GM19099 (cell line): ENCODE measurements around the gene MEF2A.

Experiments
- POLR2A ChIP-seq: IDR thresholded peaks from 3 replicates; pipeline ENCODE4 v1.6.1; 2011; ENCODE audit warnings: low read depth; ENCODE audit not compliant: insufficient read length; ENCODE audit errors: extremely low read depth

Gene MEF2A

DNA sequence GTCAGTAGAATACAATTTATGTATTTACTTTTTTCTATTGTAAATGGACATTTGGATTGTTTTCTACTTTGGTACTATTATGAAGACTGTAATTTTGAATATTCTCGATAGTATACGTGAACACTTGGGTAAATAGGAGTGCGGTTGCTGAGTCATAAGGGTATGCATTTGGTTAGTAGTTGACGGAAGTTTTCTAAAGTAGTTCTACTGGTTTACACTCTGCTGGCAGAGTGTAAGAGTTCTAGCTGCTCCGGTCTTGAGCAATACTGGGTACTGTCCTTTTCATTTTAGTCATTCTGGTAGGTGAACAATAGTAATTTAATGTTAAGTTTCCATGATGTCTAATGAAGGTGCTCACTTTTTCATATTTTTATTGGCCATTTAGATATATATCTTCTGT lies 70.0 kb downstream of the MEF2A start:
- no peak for TF ChIP-seq POLR2A

DNA sequence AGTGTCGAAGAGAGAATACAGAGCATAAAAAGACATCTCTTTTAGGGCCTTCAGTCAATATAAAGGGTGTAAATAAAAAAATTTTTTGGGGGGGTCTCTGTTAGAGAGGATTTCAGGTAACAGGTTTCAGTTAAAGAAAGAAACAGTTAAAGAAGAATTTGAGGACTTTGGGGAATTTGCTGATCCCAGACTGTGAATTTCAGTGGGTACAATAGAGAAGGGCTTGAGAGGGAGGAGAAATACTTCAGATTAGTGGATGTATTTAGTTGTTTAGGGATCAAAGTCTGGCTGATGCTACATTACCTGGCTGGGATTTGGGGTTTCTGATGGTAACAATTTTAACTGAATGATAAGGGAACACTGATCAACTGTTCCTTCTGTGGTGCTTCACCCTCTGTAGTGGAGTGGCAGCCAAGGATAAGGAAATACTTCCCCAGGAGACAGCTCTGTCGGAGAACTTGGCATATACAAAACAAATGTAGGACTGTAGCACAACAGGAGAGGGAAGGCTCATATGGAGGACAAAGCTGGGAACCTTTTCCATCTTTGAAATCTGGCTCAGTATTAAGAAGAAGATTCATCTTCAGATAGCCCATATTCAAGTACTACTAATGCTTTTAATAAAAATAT lies 79.2 kb downstream of the MEF2A start:
- TF ChIP-seq POLR2A = no peak

DNA sequence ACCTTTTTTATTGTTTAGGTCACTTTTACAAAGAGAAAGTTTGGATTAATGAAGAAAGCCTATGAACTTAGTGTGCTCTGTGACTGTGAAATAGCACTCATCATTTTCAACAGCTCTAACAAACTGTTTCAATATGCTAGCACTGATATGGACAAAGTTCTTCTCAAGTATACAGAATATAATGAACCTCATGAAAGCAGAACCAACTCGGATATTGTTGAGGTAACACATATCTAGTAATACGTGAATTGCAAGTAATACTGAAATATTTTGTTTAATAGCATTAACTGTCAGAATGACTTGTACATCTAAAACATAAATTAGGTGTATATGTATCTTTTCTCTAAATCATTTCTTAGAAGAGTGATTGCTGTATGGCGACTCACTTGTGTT lies 79.8 kb downstream of the MEF2A start:
- TF ChIP-seq POLR2A = no peak

DNA sequence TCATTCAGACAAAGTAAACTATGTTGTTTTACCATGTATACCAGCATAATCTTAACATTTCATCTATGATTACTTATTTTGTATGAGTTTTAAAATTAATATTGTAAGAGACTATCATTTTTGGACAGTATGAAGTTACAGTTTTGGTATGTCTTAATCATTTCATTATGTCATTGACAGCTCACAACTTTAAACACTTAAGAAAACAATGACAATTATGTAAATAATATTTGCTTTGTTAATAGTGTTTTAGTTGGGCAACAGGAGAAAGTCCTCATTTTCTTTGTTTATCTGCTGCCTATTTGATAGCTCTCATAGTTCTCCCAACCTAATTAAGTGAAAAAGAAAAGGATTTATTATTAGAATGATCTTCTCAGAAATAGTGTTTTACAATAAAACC lies 80.2 kb downstream of the MEF2A start:
- no peak for TF ChIP-seq POLR2A

DNA sequence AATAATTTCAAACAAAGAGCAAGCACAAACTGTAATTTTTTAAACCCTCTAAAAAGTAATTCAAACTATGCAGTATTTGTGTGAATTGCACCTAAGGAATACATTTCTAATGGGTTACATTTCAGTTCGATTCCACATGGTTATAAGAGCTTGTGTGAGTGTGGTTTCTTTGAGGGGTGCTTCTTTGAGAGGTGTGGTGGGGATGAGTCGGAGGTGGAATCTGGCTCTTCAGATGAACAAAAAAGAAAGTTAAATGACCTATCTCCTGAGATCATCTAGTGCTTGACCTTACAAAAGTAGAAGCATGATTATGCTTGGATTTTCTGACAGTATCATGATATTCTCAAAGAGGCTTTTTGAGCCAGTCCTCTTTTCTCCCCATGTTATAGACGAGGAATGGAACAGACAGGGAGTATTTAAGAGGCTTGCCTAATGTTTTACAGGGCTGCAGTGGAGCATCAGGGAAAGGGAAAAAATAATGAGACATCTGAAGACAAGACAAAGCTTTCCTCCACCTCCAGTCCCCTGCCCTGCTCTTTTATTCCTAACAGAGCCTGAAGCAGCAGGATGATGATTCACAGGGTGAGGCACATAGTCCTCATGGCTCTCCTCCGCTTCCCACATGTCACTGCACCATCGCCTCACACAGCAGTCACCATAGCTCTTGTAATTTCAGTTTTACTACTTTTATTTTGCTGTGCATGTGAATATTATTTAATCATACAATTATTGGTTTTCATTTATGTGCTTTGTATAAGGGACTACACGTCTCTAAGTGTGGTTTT lies 85.4 kb downstream of the MEF2A start:
- no peak for TF ChIP-seq POLR2A

DNA sequence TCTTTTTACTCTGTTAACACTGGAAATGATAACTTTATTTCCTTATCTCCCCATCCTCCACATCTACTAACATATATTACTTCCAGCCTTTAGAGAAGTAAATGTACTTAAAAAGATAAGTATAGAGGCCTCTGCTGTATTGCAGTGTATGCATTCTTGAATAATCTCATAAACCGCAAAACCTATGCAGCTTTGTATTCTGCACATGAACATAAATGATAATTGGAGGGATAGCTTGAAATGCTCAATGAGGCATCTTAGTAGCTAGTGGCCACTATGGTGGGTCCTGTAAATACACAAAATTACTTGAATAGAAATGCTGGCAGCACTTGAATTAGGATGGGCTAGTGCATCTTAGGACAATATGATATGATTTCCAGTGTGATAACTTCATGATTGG lies 90.4 kb downstream of the MEF2A start:
- no peak for TF ChIP-seq POLR2A

DNA sequence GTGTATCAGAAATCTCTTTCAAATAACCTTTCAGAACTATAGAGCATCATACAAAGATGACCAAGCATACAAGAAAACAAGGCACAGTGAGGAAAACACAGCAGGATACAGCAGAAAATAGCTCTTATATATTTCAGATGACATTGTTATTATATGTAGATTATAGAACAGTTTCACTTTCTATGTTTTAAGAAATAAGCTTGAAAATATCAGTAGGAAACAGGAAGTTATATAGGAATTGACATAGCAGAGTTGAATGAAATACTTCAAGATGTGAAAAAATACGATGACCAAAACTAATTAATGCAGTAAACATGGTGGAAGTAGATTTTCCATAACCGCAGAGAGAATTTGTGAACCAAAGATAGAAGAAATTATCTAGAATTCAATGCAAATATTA lies 92.2 kb downstream of the MEF2A start:
- no peak for TF ChIP-seq POLR2A

DNA sequence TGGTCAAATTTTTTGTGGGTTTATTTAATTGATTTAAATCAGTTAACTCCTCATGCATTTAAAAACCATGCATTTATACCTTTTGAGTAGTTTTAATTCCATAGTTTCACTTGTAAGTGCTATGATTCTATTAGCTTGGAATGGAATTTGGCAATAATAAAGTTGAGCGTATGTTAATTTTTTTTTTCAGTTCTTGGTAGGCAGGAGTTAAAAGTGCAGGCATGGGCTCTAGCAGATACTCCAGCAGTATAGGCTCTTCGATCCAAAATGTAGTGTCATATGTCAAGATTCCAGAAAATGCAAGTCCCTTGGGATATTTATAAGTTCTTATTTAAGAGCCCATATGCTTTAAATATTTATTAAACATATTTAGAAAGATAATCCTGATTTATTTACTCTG lies 97.1 kb downstream of the MEF2A start:
- TF ChIP-seq POLR2A = no peak

DNA sequence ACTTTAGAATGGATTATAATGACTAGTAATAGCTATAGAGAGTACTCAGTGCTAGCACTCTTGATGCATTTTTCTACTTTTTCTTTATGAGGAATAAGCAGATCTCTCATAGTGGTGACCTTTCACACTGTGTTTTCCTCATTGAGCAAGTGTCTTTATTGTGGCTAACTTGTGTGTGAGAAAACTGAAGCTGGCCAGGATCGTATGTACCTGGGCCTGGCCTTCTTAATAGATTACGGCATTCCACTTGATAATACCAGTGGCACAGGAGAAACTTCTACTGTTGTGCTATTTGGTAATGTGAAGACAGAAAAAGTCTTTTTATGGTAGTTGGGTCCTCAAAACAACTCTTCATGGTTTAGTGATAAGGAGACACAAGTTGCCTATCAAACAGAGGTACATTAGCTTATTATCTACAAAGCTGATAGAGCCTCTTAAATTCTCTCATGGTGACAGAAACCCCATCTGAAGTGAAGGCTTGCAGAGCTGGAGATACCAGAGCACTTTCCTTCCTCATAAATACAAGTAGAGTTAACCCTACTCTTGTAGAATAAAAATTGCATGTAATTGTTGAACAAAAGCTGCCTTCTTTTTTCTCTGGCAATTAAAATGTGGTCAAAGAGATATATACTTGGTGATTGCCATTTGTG lies 102.9 kb downstream of the MEF2A start:
- no peak for TF ChIP-seq POLR2A

DNA sequence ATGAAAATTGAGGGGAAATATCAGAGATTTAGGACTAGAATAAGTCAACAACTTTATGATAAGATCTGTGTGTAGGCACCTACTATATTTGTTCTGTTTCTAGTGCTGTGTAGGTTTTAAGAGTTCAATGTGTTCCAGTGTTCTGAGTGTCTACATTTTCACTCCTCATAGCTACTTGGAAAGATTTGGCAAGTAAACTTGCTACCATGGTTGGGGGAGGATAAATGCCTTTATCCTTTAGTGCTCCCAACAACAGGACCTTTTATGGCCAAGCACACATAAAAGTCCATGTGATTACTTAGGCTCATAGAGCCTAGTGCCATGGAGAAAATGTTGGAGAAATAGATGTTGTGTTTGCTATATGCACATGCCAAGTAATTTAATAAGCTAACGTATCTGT lies 103.5 kb downstream of the MEF2A start:
- no peak for TF ChIP-seq POLR2A

DNA sequence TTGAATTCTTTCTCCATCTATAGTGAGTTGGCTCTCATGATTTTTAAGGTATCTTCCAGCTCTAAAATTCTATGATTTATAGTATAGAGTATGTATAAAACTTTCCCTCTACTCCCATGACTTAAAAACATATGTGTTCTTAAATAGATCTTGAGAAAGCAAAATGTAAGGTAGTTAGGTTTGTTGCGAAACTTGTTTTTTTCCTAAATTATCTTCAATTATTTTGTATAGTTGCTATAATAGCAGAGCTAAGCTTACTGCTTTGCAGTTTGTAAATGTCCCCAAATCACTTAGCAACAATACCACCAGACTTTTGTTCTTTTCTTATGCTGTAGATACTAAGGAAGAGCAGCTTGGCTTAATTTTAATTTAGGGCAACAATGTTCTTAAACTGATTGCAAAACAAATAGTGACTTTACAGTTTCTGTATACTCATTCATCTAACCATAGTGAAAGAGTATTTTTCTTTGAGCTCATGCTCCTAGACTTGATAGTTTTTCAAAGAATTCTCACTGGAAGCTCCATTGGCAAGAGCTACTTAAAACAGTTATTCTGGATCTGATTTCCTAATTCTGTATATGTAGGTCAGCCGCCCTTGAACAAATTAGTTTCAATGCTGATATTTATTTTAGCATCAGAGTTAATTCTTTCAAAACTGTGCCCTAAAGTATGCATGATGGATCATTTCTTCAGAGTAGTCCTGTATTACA lies 106.3 kb downstream of the MEF2A start:
- no peak for TF ChIP-seq POLR2A

DNA sequence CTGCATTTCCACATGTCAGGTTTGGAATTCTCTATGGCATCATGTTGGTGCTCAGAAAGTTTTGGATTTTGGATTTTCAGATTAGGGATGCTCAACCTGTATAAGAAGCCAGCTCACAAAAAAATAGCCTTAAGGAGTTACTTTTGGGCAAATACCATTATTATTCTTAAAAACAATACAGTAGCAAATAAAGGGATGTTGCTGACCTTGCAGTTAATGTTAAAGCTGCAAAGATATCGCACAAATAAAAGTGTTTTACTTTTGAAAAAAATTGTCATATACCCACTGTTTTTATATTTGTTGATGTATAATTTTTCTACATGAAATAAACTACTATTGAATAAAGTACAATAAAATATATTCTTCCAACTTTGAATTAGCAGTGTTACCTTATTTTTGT lies 107.3 kb downstream of the MEF2A start:
- no peak for TF ChIP-seq POLR2A

DNA sequence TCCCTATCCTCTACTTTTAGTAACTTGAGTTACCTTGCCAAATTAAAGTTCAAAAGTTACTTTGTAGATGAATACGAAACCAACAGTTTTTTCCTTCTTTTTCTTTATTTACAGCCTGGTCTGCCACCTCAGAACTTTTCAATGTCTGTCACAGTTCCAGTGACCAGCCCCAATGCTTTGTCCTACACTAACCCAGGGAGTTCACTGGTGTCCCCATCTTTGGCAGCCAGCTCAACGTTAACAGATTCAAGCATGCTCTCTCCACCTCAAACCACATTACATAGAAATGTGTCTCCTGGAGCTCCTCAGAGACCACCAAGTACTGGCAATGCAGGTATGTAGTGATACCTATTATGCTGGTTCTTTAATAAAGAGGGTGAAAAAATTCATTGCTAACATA lies 108.5 kb downstream of the MEF2A start:
- TF ChIP-seq POLR2A = no peak

DNA sequence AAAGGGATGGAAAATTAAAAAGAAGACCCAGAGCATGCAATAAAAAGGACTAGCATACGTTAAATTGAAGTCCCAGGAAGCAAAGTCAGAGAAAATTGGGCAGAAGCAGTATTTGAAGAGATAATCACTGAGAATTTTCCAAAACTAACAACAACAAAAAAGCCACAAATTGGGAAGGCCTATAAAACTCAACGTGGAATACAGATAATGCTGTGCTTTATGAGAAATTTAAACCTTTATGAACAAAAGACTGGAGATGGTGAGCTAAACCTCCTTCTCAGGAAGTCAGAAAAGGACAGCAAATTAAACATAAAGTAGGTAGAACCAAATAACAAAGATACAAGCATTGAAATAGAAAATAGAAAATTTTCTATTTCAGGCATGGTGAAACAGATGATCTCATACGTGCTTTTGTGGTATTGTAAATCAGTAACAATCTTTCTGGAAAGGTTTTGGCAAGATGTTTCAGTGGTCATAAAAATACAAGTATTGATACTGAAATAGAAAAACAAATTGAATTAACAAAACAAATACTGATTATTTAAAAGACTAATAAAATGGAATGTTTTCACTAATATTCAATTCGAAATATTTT lies 111.9 kb downstream of the MEF2A start:
- TF ChIP-seq POLR2A = no peak

DNA sequence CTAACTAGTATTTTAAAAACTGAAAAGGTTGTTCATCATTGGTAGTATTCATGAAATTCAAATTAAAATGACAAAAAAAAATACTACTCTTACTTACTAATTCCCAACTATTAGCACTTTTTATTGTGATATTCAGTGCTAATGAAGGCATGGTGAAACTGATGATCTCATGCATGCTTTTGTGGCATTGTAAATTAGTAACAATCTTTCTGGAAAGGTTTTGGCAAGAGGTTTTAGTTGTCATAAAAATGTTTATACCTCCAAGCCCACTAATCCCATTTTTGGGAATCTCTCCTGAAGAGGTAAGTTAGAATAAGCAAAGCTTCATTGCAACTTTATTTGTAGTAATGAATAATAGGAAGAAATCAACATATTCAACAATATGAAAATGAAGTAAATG lies 114.5 kb downstream of the MEF2A start:
- no peak for TF ChIP-seq POLR2A
